Activated naive CD8-positive, alpha-beta T cell treated with anti-CD3 and anti-CD28 coated beads, Interleukin-2, amount 50 U/mL, for 16 hours (primary cell): Measurements from ENCODE around the gene ASB2.
A peak's percentile ranks its signal among the peaks of the same experiment; 100 is the strongest.

ENCODE experiments used
- DNase-seq: peaks from one replicate; pipeline ENCODE4 v3.0.0-alpha.2; 2020; ENCODE audit warnings: low read depth, low spot score

The ASB2 gene

GRCh38 chr14:93906341-93907329 lies 69.7 kb downstream of the ASB2 start:
- no peak for DNase-seq

GRCh38 chr14:93905623-93906022 lies 70.7 kb downstream of the ASB2 start:
- no peak for DNase-seq

DNA sequence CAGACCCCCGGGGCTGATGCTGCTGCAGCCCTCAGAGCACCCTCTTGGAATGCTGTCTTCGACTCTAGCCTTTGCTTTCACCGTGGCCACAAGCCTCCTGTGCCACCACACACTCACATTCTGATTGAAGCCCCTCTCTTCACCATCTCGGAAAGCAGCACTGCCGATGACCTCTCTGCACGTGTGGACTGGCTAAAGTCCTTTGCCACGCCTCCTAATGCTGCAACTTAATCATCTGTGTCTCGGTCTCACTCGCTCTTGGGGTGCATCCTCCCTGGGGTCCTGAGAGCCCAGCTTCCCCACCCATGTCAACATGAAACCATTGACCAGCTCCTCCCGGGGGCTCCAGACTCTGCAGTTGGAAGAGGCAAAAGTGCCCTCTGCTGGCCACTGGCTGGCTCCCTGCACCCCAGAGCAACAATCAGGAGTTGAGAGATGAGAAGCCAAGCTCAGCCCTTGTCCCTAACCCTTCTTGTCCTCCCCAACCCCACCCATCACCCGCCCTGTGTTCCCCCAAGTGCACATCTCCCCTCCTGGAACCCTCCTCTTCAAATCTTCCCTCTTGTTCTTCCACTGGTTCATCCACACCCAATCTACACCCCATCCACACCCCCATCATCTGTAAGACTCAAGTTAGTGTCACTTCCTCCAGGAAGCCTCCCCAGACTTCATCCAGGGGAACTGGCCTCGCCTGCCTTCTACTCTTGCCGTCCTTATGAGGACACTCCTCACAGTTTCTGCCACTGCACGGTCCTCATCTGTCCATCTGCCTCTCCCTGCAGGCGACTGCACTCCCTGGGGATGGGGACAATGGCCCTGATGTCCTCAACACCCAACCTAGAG lies 72.8 kb downstream of the ASB2 start:
- no peak for DNase-seq

GRCh38 chr14:93902619-93903307 lies 73.6 kb downstream of the ASB2 start:
- DNase-seq, result no peak

- no peak for DNase-seq
Measured at GRCh38 chr14:93901813-93902212, 74.6 kb downstream of the ASB2 start.

DNA sequence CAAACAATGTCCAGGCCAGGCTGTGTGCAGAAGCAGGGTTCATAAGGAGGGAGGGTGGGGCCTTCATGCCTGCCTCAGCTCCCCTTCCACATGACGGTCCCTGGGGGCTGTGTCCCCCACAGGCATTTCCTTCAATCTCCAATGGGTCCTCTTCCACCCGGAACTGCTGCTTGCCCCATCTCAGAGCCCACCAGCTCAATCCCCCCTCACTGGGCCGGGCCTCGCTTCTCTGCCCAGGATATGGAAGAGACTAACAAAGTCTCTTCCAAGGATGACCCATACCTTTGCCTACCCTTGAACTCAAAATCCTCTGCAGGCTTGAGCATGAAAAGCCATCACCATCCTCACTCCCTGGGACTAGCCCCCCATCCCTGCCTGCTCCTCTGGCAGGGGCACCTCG lies 77.6 kb downstream of the ASB2 start:
- no peak for DNase-seq

DNA sequence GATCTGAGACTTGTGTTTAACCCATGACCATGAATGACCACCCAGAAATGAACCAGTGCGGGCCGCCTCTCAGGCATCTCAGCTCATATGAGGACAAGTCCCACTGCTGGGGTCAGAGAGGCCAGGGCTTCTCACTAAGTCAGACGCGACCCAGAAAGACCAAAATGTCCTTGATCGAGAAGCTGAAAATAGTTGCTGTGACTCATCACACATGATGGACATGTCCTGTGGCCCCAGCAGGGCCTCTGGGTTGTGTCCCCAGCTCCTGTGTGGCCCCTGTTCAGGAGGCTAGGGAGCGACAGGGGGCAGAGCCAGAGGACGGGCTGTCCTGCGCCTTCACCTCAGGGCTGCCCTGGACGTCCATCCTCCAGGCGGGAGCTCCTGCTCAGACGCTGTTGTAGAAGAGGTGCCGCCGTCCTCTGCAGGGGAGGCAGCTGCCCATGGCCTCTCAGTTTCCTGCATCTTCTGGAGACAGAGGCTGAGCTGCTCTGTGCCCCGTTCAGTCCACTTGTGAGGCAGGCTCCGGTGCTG lies 78.2 kb downstream of the ASB2 start:
- DNase-seq, result no peak

DNA sequence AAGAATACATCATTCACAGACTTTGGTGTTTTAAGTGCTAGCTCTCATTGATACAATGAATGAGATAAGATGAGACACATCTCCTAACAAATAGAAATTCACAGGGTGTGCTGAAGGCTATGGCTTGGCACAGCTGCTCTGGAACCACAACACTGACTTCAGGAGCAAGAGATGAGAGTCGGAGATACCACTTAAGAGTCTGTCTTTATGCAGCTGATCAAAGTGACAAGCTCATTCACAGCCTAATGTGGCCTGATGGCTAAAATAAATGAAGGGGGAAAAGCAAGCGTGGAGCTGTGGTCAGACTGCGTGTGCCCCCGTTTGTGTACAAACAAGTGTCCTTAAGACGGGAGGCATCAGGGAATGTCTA lies 78.9 kb downstream of the ASB2 start:
- no peak for DNase-seq

DNA sequence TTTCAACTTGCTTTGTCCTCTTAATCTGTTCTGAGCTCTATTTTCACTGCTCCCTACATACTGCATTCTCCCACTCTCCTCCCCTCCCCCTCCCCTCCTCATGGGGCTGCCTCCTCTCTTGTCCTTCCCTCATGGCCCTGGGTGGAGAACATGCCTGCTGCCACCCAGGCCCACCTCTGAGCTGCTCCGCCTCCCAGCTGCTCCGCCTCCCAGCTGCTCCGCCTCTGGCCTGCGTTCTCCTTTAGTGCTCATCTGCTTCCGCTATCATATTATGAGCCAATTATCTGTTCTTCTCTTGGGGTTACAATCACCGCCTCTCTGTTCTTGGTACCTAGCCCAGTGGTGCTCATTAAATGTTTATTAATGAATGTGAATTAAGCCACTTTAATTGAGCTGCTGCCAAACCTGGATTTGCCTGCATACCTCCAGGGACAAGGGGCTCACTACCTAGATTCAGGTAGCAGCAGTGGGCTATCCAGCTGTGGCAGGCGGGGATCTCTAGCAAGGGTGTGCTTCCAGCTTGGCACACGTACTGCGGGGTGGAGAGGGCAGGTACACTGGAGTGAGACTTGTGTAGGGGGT lies 81.3 kb downstream of the ASB2 start:
- DNase-seq, result no peak

DNA sequence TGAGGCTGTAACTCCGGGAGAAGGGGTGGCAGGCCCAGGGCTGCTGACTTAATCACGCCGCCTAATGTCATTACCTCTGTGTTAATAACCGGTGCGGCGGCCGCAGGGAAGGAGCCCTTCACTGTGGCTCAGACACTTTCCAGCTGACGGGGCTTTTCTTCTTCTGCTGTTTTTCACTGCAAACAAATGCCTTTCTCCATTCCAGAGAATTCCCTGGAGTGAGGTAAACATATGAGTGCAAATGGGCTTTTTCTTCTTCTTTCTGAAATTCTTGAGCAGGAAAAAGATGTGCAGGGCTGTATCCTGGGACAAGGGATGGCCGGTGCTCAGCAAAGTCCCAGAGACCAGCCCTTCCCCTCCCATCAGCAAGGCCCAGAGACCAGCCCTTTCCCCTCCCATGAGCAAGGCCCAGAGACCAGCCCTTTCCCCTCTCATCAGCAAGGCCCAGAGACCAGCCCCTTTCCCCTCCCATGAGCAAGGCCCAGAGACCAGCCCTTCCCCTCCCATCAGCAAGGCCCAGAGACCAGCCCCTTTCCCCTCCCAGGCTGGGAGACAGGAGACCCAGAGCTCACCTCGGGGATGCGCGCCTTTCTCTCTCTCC lies 82.6 kb downstream of the ASB2 start:
- DNase-seq, result no peak

DNA sequence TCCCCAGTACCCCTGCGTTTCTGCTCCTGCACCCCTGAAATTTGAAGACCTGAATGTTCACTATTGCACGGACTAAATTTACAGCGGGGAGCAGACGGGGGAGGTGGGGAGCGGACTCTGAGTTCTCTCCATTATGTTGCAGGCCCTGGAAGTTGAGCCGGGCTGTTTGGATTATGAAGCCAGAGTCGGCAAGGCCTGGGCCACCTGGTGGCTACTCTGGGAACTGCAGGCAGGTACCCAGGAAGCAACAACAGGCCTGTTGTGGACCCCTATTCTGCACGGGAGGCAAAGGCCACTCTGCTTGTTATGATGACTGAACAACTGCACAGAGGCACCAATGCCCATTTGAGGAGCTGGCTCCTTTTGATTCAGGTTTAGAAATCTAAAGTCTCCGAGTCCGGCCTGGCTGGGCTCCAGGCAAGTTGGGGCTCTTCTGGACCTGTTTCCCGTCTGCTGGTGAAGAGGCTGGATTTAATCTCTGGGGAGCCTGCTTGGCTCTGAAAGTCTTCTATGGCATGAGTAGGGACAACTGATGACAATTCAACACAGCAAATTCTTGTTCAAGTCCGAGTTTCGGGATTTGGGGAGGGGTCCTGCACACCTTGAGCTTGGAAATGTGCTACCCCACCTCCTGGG lies 83.3 kb downstream of the ASB2 start:
- peak; percentile 49 for DNase-seq

DNA sequence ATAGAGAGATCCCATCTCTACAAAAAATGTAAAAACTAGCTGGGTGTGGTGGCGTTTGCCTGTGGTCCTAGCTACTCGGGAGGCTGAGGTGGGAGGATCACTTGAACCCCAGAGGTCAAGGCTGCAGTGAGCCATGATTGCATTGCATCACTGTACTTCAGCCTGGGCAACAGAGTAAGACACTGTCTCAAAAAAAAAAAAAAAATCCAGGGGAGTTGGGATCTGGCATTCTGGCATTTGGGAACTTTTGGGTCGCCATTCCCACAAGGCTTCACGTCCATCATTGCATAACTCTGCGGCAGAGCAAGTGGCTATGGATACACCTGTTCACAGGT lies 83.9 kb downstream of the ASB2 start:
- DNase-seq, result no peak

DNA sequence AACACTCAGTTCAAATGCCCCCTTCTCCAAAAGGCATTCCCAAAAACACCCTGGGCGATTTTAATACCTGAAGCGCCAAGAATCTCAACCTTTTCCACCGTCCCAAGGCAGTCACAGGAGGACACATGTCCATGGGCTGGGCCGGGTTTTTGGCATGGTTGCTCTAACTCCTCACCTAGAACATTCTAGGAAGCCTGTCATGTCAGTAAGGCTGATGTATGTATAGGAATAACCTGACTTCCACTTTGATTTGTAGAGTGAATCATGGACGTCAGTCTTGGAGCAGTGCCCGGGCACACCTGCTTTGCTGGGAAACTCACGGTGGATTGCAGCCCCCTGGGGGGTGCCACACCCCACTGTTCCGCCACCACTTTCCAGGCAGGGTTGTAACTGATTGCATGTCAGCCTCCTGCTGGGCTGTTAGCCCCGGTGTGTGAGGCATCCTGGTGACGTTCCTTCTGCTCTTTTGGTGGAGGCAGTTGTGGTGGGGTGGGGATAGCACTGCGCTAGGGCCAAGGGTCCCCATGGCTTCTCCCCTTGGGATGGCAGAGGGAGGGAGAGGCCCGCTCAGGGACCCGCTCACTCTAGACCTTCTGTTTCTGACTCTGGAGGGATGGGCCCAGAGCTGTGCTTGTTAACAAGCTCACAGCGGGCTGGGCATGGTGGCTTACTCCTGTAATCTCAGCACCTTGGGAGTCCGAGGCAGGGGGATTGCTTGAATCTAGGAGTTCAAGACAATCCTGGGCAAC lies 84.4 kb downstream of the ASB2 start:
- DNase-seq, result no peak

GRCh38 chr14:93889739-93890483 lies 86.5 kb downstream of the ASB2 start:
- no peak for DNase-seq

GRCh38 chr14:93888995-93889394 lies 87.4 kb downstream of the ASB2 start:
- DNase-seq, result no peak

DNA sequence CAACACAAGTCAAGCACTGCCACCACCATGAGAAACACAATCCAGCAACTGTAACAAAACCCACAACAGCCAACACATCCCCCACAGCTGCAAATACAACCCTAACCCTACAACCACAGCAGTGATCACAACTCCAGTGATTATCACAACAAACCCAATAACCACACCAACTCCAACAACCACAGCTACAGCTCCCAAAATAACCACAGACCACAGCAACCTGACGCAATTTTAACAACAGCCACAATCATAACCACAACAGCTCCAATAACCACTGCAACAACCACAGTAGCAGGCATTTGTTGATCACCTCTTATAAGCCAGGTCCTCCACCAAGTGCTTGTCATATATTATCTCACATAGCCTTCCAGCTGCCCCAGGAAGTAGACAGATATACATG lies 91.4 kb downstream of the ASB2 start:
- DNase-seq, result no peak
